KMS-11 (cell line): ENCODE results near the gene ZDHHC8.

Experiments
- H2AFZ ChIP-seq: fragments of 200-600 bp; sonication (generic); 2 replicates; pipeline ENCODE4 v1.6.1; 2016; ENCODE audit warnings: antibody characterized with exemption, mixed run types, low read depth
- H3K27ac ChIP-seq: fragments of 200-600 bp; sonication (generic); 2 replicates; pipeline ENCODE4 v1.6.1; 2016; ENCODE audit warnings: mild to moderate bottlenecking, mixed run types
- H3K27me3 ChIP-seq: fragments of 200-600 bp; sonication (generic); 2 replicates; pipeline ENCODE4 v1.6.1; 2017; ENCODE audit warnings: mild to moderate bottlenecking, low read depth, mixed run types, moderate library complexity; ENCODE audit not compliant: insufficient read depth
- H3K36me3 ChIP-seq: fragments of 200-600 bp; sonication (generic); 2 replicates; pipeline ENCODE4 v1.6.1; 2017; ENCODE audit warnings: mild to moderate bottlenecking, mixed run types; ENCODE audit not compliant: insufficient read depth
- H3K4me1 ChIP-seq: fragments of 200-600 bp; sonication (generic); 2 replicates; pipeline ENCODE4 v1.6.1; 2016; ENCODE audit warnings: mild to moderate bottlenecking, low read depth, mixed run types; ENCODE audit not compliant: poor library complexity, severe bottlenecking
- H3K4me2 ChIP-seq: fragments of 200-600 bp; sonication (generic); 2 replicates; pipeline ENCODE4 v1.7.0; 2016; ENCODE audit warnings: mild to moderate bottlenecking, mixed run types
- H3K4me3 ChIP-seq: fragments of 200-600 bp; sonication (generic); IDR thresholded peaks from 2 replicates; pipeline ENCODE4 v1.6.1; 2017; ENCODE audit warnings: low read depth, low read length, mixed read lengths; ENCODE audit not compliant: insufficient read depth
- H3K79me2 ChIP-seq: fragments of 200-600 bp; sonication (generic); 2 replicates; pipeline ENCODE4 v1.6.1; 2016; ENCODE audit warnings: low read depth, mixed run types; ENCODE audit not compliant: insufficient read depth
- H3K9ac ChIP-seq: fragments of 200-600 bp; sonication (generic); 2 replicates; pipeline ENCODE4 v1.6.1; 2016; ENCODE audit warnings: mild to moderate bottlenecking, mixed run types
- H4K20me1 ChIP-seq: fragments of 200-600 bp; sonication (generic); 2 replicates; pipeline ENCODE4 v1.6.1; 2016; ENCODE audit warnings: mild to moderate bottlenecking, mixed run types; ENCODE audit not compliant: insufficient read depth
- TF ChIP-seq, protein P1 (sequence below): fragments of 200-600 bp; sonication (generic); conservative IDR thresholded peaks from 2 replicates; pipeline ENCODE4 v1.6.1; 2017; ENCODE audit warnings: low read depth, mild to moderate bottlenecking, antibody characterized with exemption, low read length, moderate library complexity, mixed read lengths

ZDHHC8 gene

DNA sequence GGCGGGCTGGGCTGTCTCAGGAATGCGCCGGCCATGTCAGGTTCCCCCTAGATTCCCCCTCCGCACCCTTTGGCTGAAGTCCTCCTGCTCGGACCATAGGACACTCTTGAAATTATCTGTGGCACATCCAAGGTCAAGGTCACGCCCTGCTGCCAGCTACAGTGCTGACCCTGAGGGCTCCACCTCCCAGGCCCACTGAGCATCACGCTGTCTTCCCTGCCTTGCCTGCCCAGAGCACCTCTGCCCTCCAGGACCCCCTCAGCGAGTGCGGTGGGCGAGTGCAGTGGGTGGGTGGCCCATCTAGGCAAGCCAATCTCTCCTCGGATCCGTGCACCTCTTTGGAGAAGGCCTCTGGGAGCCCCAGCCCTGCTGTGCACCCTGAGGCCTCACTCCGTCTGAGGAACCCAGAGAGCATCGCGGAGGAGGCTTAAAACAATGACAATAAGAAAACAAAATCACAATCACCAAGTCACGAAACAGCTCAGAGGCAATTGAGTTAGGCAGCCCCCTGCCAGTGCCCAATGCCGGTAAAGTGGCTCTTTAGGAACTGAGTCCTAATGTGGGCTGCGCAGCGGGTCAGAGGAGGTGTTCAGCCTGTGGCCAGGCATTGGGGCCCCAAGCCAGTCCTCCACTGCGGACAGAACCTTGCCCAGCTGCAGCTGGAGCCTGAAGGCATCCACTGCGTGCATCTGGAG lies 45.8 kb downstream of the ZDHHC8 start:
- H3K9ac ChIP-seq: no peak overlapping the region
- no peaks in the 10 kb centered on the region for H3K4me1 ChIP-seq
- H3K27ac ChIP-seq: no peak overlapping the region
- no peak overlapping the region for H3K4me3 ChIP-seq
- no peak overlapping the region for H3K4me2 ChIP-seq
- no peaks in the 10 kb centered on the region for H3K36me3 ChIP-seq
- no peak overlapping the region for H2AFZ ChIP-seq
- H3K27me3 ChIP-seq: peaks cover 94% of the 10 kb centered on the region
- no peaks in the 10 kb centered on the region for H3K79me2 ChIP-seq
- TF ChIP-seq, protein P1, sequence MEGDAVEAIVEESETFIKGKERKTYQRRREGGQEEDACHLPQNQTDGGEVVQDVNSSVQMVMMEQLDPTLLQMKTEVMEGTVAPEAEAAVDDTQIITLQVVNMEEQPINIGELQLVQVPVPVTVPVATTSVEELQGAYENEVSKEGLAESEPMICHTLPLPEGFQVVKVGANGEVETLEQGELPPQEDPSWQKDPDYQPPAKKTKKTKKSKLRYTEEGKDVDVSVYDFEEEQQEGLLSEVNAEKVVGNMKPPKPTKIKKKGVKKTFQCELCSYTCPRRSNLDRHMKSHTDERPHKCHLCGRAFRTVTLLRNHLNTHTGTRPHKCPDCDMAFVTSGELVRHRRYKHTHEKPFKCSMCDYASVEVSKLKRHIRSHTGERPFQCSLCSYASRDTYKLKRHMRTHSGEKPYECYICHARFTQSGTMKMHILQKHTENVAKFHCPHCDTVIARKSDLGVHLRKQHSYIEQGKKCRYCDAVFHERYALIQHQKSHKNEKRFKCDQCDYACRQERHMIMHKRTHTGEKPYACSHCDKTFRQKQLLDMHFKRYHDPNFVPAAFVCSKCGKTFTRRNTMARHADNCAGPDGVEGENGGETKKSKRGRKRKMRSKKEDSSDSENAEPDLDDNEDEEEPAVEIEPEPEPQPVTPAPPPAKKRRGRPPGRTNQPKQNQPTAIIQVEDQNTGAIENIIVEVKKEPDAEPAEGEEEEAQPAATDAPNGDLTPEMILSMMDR: no peak
- H4K20me1 ChIP-seq: no peaks in the 10 kb centered on the region

GRCh38 chr22:20178075-20178914 lies 46.7 kb downstream of the ZDHHC8 start:
- Histone ChIP-seq H3K4me2 (no peak overlapping the region), H3K4me1 (no peaks in the 10 kb centered on the region), H4K20me1 (no peaks in the 10 kb centered on the region), H3K4me3 (no peak overlapping the region), H3K27me3 (peaks cover 94% of the 10 kb centered on the region), H3K36me3 (no peaks in the 10 kb centered on the region), H3K79me2 (no peaks in the 10 kb centered on the region), H2AFZ (no peak overlapping the region), H3K9ac (no peak overlapping the region), H3K27ac (no peak overlapping the region)
- TF ChIP-seq, protein P1: no peak

DNA sequence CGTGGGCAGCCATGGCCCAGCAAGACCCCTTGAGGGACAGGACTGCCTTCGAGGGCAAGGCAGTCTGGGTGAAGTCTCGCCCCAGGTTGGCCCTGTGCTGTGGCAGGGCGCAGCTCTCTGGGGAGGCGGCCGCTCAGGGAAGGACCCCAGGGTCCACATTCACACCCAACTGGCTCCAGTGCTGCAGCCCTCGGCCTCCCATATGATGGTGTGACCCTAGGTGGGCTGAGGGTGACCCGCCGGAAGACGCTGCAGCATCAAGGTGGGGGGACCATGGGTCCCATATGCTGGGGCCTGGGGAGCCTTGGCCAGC lies 47.3 kb downstream of the ZDHHC8 start:
- Histone ChIP-seq H3K4me3 (no peak overlapping the region), H3K4me2 (no peak overlapping the region), H3K79me2 (no peaks in the 10 kb centered on the region), H3K27me3 (peaks cover 94% of the 10 kb centered on the region), H3K4me1 (no peaks in the 10 kb centered on the region), H3K9ac (no peak overlapping the region), H3K36me3 (no peaks in the 10 kb centered on the region), H3K27ac (no peak overlapping the region), H2AFZ (no peak overlapping the region), H4K20me1 (no peaks in the 10 kb centered on the region)
- TF ChIP-seq, protein P1: no peak

GRCh38 chr22:20179455-20180244 lies 48.0 kb downstream of the ZDHHC8 start:
- Histone ChIP-seq H3K27ac (no peak overlapping the region), H3K4me3 (no peak overlapping the region), H3K36me3 (no peaks in the 10 kb centered on the region), H3K79me2 (no peaks in the 10 kb centered on the region), H3K27me3 (peaks cover 91% of the 10 kb centered on the region), H3K4me1 (no peaks in the 10 kb centered on the region), H2AFZ (no peak overlapping the region), H4K20me1 (no peaks in the 10 kb centered on the region), H3K4me2 (no peak overlapping the region), H3K9ac (no peak overlapping the region)
- TF ChIP-seq, protein P1: no peak
